Mesothelial cell of epicardium (in vitro differentiated cells): ENCODE measurements around the gene OR52B6. TPM values are rescaled to one million over a fixed set of nuclear protein-coding genes. Genes with fewer than 3 reads are reported as not detected.

Source experiments
- DNase-seq, 2 experiments: peaks; one replicate each; pipeline ENCODE4 v3.0.0; 2021; ENCODE audit warnings: low spot score in 2 of 2; ENCODE audit not compliant: unreplicated experiment in 2 of 2
- H3K27ac Mint-ChIP-seq: 2 replicates; pipeline ENCODE4 v1.8.0; 2021; ENCODE audit warnings: mixed read lengths
- H3K27me3 Mint-ChIP-seq: 2 replicates; pipeline ENCODE4 v1.8.0; 2021; ENCODE audit warnings: low read depth, mixed read lengths
- H3K36me3 Mint-ChIP-seq: 2 replicates; pipeline ENCODE4 v1.8.0; 2021; ENCODE audit warnings: mixed read lengths
- H3K4me1 Mint-ChIP-seq: 2 replicates; pipeline ENCODE4 v1.8.0; 2021; ENCODE audit warnings: mixed read lengths
- H3K4me3 Mint-ChIP-seq: 2 replicates; pipeline ENCODE4 v1.8.0; 2021; ENCODE audit warnings: mild to moderate bottlenecking, moderate library complexity, mixed read lengths
- H3K9me3 Mint-ChIP-seq: 2 replicates; pipeline ENCODE4 v1.8.0; 2021; ENCODE audit warnings: mixed read lengths
- CTCF ChIP-seq: fragments of 200-600 bp; sonication (generic); IDR thresholded peaks from one replicate; pipeline ENCODE4 v1.5.0; 2021; ENCODE audit warnings: antibody characterized with exemption; ENCODE audit not compliant: unreplicated experiment
- total RNA-seq: library from RNA; stranded (reverse); gene quantifications from 3 replicates; pipeline ENCODE4 v1.2.1, GENCODE V29; 2021

The OR52B6 gene
- total RNA-seq, 1 donor from 2014 or later = not detected

- peak overlapping the region; percentile 33 for H3K4me3 Mint-ChIP-seq
- H3K36me3 Mint-ChIP-seq = peaks cover 6% of the 10 kb centered on the region
- no peaks in the 10 kb centered on the region for H3K27me3 Mint-ChIP-seq
- H3K27ac Mint-ChIP-seq = no peak overlapping the region
- peaks cover 27% of the 10 kb centered on the region for H3K4me1 Mint-ChIP-seq
- no peak for DNase-seq
- peaks cover 10% of the 10 kb centered on the region for H3K9me3 Mint-ChIP-seq
- TF ChIP-seq CTCF = no peak
Observed at GRCh38 chr11:5626196-5626595, 45.5 kb downstream of the OR52B6 start.

GRCh38 chr11:5631417-5631816 is 50.7 kb downstream of the OR52B6 start:
- Mint-ChIP-seq H3K27ac (no peak overlapping the region), H3K4me1 (no peaks in the 10 kb centered on the region), H3K4me3 (no peak overlapping the region), H3K9me3 (peaks cover 14% of the 10 kb centered on the region), H3K27me3 (no peaks in the 10 kb centered on the region), H3K36me3 (peaks cover 25% of the 10 kb centered on the region)
- no peak for TF ChIP-seq CTCF
- DNase-seq = no peak

Other genes starting within 250 kb of the OR52B6 start
- gene OR51B5, start 237.4 kb upstream of the OR52B6 start, total RNA-seq = 0.89 to 1.2 TPM (median 1.1 TPM) in 3 replicates
- gene OR51B6, start 229.4 kb upstream of the OR52B6 start, total RNA-seq = not detected in 3 replicates
- gene OR51M1, start 197.1 kb upstream of the OR52B6 start, total RNA-seq = not detected in 3 replicates
- not detected in 3 replicates for gene OR51Q1, start 158.8 kb upstream of the OR52B6 start, total RNA-seq
- 0.50 to 0.93 TPM (median 0.63 TPM) in 3 replicates for gene OR51I1, start 139.4 kb upstream of the OR52B6 start, total RNA-seq
- gene OR51I2, start 131.6 kb upstream of the OR52B6 start, total RNA-seq = not detected in 3 replicates
- not detected in 3 replicates for gene OR52D1, start 92.2 kb upstream of the OR52B6 start, total RNA-seq
- gene UBQLN3, start 70.9 kb upstream of the OR52B6 start, total RNA-seq = 0.63 to 1.2 TPM (median 0.71 TPM) in 3 replicates
- 1.9 to 2.1 TPM (median 2.0 TPM) in 3 replicates for gene UBQLNL, start 64.2 kb upstream of the OR52B6 start, total RNA-seq
- gene OR52H1, start 32.3 kb upstream of the OR52B6 start, total RNA-seq = 0.73 to 1.6 TPM (median 1.3 TPM) in 3 replicates
- 13.4 to 14.6 TPM (median 14.0 TPM) in 3 replicates for gene TRIM6, start 15.8 kb downstream of the OR52B6 start, total RNA-seq
- gene TRIM34, start 44.1 kb downstream of the OR52B6 start, total RNA-seq = 5.0 to 7.1 TPM (median 5.1 TPM) in 3 replicates
- gene TRIM5, start 104.2 kb downstream of the OR52B6 start, total RNA-seq = 67.0 to 74.0 TPM (median 68.5 TPM) in 3 replicates
- 45.8 to 52.1 TPM (median 50.9 TPM) in 3 replicates for gene TRIM22, start 108.9 kb downstream of the OR52B6 start, total RNA-seq
- gene OR56B1, start 155.6 kb downstream of the OR52B6 start, total RNA-seq = 0.11 TPM in 1 of 3 replicates, not detected in the others
- gene OR52N4, start 173.4 kb downstream of the OR52B6 start, total RNA-seq = 0.18 TPM in 1 of 3 replicates, not detected in the others
- gene OR52N5, start 202.5 kb downstream of the OR52B6 start, total RNA-seq = not detected in 3 replicates
- gene OR52N1, start 210.4 kb downstream of the OR52B6 start, total RNA-seq = not detected in 3 replicates
- gene OR52N2, start 228.0 kb downstream of the OR52B6 start, total RNA-seq = not detected in 3 replicates